ENCODE data around the gene PPP6R2.

Gene PPP6R2

GRCh38 chr22:50473855-50474671 is 130.9 kb downstream of the PPP6R2 start:
- DNase-seq: no peak

DNA sequence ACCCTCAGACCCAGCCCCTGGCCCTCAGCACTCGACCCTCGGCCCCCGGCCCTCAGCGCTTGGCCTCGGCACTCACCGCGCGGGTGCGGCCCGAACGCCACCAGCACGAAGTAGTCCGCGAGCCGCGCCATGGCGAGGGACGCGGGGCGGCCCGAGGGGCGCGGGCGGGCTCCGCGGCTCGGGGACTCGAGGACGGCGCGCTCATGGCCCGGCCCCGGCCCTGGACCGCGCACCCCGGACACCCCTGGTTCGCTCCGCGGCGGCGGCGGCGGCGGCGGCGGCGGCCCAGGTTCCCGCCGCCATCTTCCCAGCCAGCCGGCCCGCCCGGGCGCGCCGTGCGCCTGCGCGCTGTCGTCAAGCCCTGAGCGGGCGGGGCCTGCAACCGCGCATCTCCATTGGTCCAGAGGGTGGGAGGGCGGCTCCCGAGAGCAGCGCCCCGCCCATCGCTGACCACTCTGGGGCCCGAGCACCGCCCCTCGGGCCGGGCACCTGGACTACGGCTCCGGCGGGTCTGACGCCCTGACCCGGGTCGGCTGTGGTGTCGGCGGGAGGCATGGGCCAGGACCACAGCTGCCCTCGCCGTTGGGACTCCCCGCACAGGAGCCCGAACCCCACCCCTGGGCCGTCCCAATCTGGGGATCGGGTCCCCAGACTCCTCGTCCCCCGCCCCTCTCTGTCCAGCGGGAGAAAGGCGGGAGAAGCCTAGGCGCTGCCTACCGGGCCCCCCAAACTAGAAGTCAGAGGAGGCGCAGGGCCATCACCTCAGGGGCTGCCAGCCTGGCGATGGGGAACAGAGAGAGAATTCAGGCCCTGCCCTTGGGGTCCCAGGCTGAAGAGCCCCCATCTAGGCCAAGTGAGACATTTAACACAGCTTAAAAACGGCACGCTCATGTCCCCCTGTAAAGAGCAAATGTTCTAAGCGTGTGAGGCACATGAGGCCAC is 131.9 kb downstream of the PPP6R2 start, which contains the start of gene SBF1:
SBF1 (minus strand) TSS at position 326 of the 942 bp plus-strand sequence; CDS start at position 131, 195 bp downstream.
- DNase-seq: peak; percentile 79

- DNase-seq: no peak
These were observed 132.5 kb downstream of the PPP6R2 start for GRCh38 chr22:50475652-50476002.

GRCh38 chr22:50476868-50477267 is 133.7 kb downstream of the PPP6R2 start:
- DNase-seq: no peak

DNA sequence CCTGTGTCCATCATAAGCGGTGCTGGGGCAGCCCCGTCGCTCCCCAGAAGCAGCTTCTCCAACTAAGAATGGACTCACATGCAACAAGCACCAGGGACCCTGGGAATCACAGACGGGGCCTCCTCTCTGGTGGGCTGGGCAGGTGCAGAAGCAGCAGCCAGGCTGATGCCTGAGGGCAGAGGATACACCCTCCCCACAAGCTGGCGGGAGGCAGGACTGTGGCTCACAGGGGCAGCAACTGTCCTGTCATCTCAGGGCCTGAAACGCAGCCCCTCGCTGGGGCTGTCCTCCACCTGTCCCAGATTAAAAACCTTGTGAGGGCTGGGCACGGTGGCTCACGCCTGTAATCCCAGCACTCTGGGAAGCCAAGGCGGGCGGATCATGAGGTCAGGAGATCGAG is 134.8 kb downstream of the PPP6R2 start:
- DNase-seq: no peak

DNA sequence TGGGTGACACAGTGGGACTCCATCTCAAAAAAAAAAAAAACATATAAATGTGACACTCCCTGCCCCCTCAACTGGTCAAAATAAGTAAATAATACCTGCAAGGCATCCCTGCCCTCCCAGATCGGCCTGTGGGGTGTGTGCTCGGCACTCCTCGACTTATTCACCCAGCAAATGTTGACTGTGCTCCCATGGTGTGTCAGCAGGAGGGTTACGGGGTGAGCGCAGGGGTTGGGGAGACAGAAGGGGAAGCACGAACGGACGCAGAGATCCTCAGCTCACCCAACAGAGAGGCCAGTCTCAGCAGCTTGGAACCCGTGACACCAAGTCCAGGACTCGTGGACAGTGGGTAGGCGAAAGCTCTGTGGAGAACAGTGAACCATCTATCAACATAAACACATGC is 136.6 kb downstream of the PPP6R2 start:
- DNase-seq: no peak

DNA sequence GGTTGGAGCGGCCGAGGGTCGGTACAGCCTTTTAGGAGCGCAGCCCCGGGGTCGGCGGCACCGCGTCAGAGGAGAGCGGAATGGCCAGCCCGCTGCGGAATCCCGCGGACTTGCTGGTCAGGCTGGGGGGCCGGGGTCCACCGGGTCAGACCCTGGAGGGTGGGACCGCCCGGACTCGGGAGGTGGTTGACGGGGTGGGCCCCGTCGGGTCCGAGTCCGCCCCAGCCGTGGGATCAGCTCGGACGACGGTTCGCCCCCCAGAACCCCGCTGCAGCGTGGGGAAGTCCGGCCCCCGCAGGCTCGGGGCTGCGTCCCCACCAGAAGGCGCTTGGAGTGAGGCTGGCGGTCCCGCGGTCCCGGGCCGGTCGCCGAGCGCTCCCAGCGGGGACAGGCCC is 137.9 kb downstream of the PPP6R2 start:
- no peak for DNase-seq

GRCh38 chr22:50481440-50482106 is 138.4 kb downstream of the PPP6R2 start, which contains the start of gene ADM2:
ADM2 (plus strand) TSS chr22:50481543; CDS start chr22:50481848, 305 bp downstream.
- DNase-seq: peak; percentile 57

DNA sequence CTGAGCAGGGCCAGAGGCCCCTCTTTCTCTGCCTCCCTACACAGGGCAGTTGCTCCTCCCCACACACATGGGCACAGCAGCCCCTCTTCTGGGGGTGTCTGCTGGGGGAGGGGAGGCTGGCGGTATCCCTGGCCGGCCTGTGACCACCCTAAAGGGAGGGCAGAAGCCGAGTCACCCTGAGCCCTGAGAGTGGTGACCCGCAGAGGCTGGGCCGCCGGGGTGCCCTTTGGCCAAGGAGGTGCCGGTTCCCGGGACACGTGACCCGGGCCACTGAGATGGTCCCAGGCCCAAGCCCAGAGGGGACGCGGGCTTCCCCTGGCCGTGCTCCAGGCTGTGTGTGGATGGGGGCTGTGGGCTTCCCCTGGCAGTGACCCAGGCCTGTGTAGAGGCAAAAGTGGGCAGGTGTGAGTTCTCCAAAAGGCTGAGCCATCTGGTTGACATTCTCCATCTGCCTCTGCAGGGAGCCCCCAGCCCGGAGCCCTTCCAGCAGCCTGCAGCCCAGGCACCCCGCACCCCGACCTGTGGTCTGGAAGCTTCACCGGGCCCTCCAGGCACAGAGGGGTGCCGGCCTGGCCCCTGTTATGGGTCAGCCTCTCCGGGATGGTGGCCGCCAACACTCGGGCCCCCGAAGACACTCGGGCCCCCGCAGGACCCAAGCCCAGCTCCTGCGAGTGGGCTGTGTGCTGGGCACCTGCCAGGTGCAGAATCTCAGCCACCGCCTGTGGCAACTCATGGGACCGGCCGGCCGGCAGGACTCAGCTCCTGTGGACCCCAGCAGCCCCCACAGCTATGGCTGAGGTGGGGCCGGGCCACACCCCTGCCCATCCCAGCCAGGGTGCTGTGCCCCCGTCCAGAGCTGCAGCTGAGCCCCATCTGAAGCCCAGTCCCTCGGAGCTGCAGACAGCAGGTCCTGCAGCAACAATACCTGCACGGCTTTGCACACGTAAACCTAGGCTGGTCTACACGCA is 139.3 kb downstream of the PPP6R2 start:
- DNase-seq: no peak

DNA sequence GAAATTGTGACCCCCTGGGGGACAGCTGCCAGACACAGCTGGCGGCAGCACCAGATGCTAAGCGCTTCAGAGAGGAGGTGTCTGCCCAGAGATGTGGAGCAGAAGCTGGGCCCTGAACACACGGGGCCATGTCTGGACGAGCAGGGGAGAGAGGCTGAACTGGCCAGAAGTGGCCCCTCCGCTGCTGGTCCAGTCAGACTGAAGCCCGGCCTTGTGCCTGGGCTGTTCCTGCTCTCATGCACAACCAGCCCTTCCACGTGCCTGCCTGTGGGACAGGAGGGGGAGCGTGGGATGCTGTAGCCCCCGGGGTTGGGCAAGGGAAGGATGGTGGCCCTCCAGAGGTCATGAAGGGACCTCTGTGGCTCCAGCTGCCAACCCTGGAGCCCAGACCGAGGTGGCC is 140.0 kb downstream of the PPP6R2 start:
- DNase-seq: no peak

GRCh38 chr22:50483556-50483955 is 140.4 kb downstream of the PPP6R2 start:
- no peak for DNase-seq

DNA sequence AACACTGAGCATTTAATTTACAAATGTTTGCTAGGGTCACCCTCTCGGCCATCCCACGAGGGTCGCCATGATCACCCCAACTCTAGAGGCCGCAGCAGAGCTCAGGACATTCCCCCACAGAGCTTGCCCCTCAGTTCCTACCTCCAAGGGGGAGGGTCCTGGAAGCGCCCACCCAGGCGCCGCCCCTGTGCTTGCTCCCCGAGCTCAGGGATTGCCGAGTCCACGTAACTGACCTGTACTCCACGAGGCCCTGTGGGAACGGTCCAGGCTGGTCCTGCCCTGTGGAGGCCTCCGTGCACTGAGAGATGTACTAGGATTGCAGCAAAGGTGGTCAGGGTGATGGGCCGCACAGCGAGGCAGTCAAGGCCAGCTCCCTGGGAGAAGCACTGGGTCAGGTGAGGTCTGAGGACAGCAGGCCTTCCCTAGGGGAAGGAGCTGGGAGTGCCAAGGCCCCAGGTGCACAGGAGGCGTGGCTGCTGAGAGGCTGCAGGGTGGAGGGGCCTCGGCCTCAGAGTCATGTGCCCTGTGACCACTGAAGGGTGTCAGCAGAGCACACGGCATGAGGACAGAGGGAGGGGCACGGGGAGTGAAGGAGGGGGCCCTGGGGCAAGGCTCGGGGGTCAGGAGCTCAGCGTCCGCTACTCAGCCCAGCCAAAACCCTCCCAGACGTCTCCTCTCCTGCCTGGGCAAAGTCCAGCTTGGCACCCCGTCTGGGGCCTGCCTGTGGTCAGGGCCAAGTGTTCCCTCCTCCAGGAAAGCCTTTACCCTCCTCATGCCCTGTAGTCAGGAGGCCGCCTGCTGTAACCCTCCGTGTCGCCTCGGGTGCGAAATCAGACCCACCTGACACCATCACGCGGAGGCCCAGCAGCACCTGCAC is 141.1 kb downstream of the PPP6R2 start:
- DNase-seq: no peak

- DNase-seq: no peak
These were observed 142.3 kb downstream of the PPP6R2 start for GRCh38 chr22:50485221-50486131.

DNA sequence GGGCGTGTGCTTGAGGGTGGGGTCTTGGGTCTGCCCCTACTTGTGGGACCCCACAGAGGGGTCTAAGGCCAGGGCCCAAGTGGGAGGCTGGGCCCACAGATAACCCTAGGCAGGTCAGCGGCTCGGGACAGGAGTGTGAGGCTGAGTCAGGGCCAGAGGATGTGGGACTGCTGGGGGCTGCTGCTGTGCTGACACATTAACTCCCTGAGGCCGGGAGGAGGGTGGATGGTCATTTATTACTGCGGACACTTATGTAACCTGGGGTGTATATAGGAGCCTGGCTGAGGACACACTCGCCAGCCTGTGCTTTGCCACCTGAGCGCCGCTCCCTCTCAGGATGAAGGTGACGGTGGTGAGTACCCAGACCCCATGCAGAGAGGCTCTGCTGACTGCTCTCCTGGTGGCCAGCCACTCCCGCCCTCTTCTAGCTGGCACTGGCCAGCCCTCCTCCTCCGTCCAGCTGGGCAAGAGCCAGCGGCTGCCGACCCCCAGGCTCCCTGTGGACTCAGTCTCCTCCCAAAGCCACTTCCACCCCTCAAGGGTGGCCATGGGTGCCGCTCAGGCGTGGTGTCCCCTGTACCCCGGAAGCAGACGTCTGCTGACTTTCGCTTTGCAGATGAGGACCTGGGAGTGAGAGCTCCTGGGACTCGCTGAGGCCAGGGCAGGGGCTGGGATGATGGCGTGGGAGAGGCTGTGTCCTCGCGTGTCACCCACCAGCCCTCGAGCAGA is 143.6 kb downstream of the PPP6R2 start, which contains the start of gene MIOX:
MIOX (plus strand) TSS at position 299 of the 729 bp plus-strand sequence; CDS start at position 338, 39 bp downstream.
- no peak for DNase-seq

DNA sequence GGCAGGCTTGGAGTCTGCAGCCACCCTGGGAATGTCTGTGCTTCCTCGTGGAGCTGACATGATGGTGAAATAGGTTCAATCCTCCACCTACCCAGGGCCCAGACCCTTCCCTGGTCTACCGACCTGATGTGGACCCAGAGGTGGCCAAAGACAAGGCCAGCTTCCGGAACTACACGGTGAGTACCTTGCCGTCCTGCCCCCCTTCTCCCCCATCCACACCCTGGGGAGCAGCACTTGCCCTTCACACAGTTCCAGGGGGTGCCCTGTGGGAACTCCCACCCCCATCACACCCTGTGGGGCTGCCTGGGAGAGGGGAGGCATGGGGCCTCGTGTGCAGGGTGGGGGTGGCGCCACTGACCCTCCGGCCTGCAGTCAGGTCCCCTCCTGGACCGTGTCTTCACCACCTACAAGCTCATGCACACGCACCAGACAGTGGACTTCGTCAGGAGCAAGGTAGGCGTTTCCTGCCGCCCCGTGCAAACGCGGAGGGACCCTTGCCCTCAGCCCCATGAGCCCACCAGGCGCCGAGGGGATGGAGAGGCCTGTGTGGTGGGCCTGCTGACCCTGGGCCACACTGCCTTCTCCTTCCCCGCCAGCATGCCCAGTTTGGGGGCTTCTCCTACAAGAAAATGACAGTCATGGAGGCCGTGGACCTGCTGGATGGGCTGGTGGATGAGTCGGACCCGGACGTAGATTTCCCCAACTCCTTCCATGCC is 144.3 kb downstream of the PPP6R2 start:
- no peak for DNase-seq

DNA sequence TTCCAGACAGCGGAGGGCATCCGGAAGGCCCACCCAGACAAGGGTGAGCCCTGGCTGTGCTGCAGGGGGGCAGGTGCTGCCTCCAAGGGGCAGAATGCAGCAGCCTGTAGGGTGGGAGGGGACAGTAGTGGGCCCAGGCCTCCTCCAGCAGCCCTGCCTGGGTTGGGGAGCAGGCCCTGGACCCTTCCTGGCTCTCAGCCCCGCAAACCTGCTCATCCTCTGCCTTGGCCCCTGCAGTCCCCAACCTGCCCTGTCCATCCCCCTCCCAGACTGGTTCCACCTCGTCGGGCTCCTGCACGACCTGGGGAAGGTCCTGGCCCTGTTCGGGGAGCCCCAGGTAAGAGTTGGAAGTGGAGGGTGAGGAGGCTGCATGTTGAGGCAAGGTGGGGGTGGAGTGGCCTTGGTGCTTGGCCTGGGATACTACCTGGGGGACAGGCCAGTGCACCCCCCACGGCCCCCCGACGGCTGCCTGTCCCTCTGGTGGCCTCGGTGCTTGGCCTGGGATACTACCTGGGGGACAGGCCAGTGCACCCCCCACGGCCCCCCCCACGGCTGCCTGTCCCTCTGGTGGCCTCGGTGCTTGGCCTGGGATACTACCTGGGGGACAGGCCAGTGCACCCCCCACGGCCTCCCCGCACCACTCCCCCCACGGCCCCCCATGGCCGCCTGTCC is 145.0 kb downstream of the PPP6R2 start:
- DNase-seq: no peak

GRCh38 chr22:50488886-50489285 is 145.8 kb downstream of the PPP6R2 start:
- DNase-seq: no peak

Data from activated T-cell treated with anti-CD3 and anti-CD28 coated beads for 4 hours (primary cell).